Liver (tissue), 9 donors: Measurements from ENCODE around the gene FOXRED1. TPM values are rescaled to one million over a fixed set of nuclear protein-coding genes. Genes with fewer than 3 reads are reported as not detected.

Experiments used
- DNase-seq: peaks from one replicate; pipeline ENCODE4 v3.0.0-alpha.2; 2017; ENCODE audit warnings: low spot score
- H3K27ac ChIP-seq, 2 donors: one replicate each; pipeline ENCODE4 v1.7.0; 2013; ENCODE audit warnings: inconsistent platforms in 2 of 2, low read length in 2 of 2, control low read depth in 1 of 2, low read depth in 1 of 2, mild to moderate bottlenecking in 1 of 2
- H3K27me3 ChIP-seq, 4 donors: one replicate each; pipeline versions ENCODE4 v1.6.1 to v1.7.0; 2013; ENCODE audit warnings: low read length in 3 of 4, inconsistent platforms in 1 of 4, mild to moderate bottlenecking in 1 of 4, moderate library complexity in 1 of 4; ENCODE audit not compliant: control insufficient read depth in 4 of 4, insufficient read depth in 4 of 4
- H3K36me3 ChIP-seq, 4 donors: one replicate each; pipeline versions ENCODE4 v1.6.1 to v1.7.0; 2013; ENCODE audit warnings: low read length in 3 of 4, mild to moderate bottlenecking in 3 of 4, low read depth in 1 of 4, moderate library complexity in 1 of 4; ENCODE audit not compliant: control insufficient read depth in 4 of 4, insufficient read depth in 3 of 4
- H3K4me1 ChIP-seq, 4 donors: one replicate each; pipeline versions ENCODE4 v1.6.1 to v1.7.0; 2013; ENCODE audit warnings: low read length in 3 of 4, mild to moderate bottlenecking in 3 of 4, moderate library complexity in 1 of 4; ENCODE audit not compliant: control insufficient read depth in 4 of 4, insufficient read depth in 4 of 4
- H3K4me3 ChIP-seq, 3 donors: one replicate each; pipeline versions ENCODE4 v1.6.1 to v1.7.0; 2013; ENCODE audit warnings: low read length in 3 of 3, control low read depth in 1 of 3, low read depth in 1 of 3, mild to moderate bottlenecking in 1 of 3
- H3K9ac ChIP-seq, 2 donors: one replicate each; pipeline ENCODE4 v1.7.0; 2013; ENCODE audit warnings: low read length in 2 of 2, mild to moderate bottlenecking in 2 of 2, moderate library complexity in 2 of 2, control low read depth in 1 of 2, low read depth in 1 of 2
- H3K9me3 ChIP-seq, 4 donors: one replicate each; pipeline versions ENCODE4 v1.6.1 to v1.7.0; 2013; ENCODE audit warnings: low read length in 3 of 4; ENCODE audit not compliant: control insufficient read depth in 4 of 4
- CTCF ChIP-seq: fragments of 150-350 bp; IDR thresholded peaks from 2 replicates; pipeline ENCODE4 v1.5.1; 2017; ENCODE audit warnings: improper control_type of control experiment, low read depth, low read length; ENCODE audit not compliant: missing input control
- EGR1 ChIP-seq, 2 donors: IDR thresholded peaks; 2 replicates each; pipeline ENCODE4 v1.6.1; 2016 to 2018; ENCODE audit warnings: antibody characterized with exemption in 2 of 2, low read depth in 2 of 2
- FOXA1 ChIP-seq: IDR thresholded peaks from 2 replicates; pipeline ENCODE4 v1.6.1; 2016; ENCODE audit warnings: antibody characterized with exemption
- FOXA2 ChIP-seq: IDR thresholded peaks from 2 replicates; pipeline ENCODE4 v1.6.1; 2016; ENCODE audit warnings: antibody characterized with exemption
- HNF4A ChIP-seq, 2 donors: conservative IDR thresholded peaks; 2 replicates each; pipeline ENCODE4 v1.6.1; 2016; ENCODE audit warnings: antibody characterized with exemption in 2 of 2, mild to moderate bottlenecking in 2 of 2
- JUND ChIP-seq, 2 donors: IDR thresholded peaks; 2 replicates each; pipeline ENCODE4 v1.6.1; 2016; ENCODE audit warnings: antibody characterized with exemption in 2 of 2
- RAD21 ChIP-seq, 2 donors: IDR thresholded peaks; 2 replicates each; pipeline ENCODE4 v1.6.1; 2016; ENCODE audit warnings: antibody characterized with exemption in 2 of 2, mild to moderate bottlenecking in 2 of 2
- RXRA ChIP-seq, 2 donors: IDR thresholded peaks; 2 replicates each; pipeline ENCODE4 v1.6.1; 2017 to 2018; ENCODE audit warnings: antibody characterized with exemption in 2 of 2, mild to moderate bottlenecking in 1 of 2
- SP1 ChIP-seq: IDR thresholded peaks from 2 replicates; pipeline ENCODE4 v1.6.1; 2018; ENCODE audit warnings: antibody characterized with exemption, mild to moderate bottlenecking
- YY1 ChIP-seq: IDR thresholded peaks from 2 replicates; pipeline ENCODE4 v1.6.1; 2016; ENCODE audit warnings: antibody characterized with exemption, mild to moderate bottlenecking
- ZBTB33 ChIP-seq: IDR thresholded peaks from 2 replicates; pipeline ENCODE4 v1.6.1; 2016; ENCODE audit warnings: antibody characterized with exemption
- WGBS: extraction: QIAGEN DNeasy Blood & Tissue Kit; methylation state at CpG from one replicate; pipeline ENCODE4 v1.1.7; 2013; 5-methylcytosine and 5-hydroxymethylcytosine counted together
- polyA plus RNA-seq, 2 donors: library from polyadenylated mRNA; stranded (reverse) in 1 of 2; unstranded in 1 of 2; fragments of 200-250 nt in 1 of 2; fragments of >200 nt in 1 of 2; fragmentation: Nextera tagmentation in 1 of 2; extraction: Ambion mirVana in 1 of 2; gene quantifications; one replicate each; pipeline versions ENCODE4 v1.2.1 to v1.2.3, GENCODE V29; 2013 to 2015
- total RNA-seq, 2 donors: library from RNA; depleted of rRNA; stranded (reverse); fragments of >200 nt; gene quantifications; one replicate each; pipeline ENCODE4 v1.2.3, GENCODE V29; 2014
- TF ChIP-seq, protein P1 (sequence below): IDR thresholded peaks from 2 replicates; pipeline ENCODE4 v1.6.1; 2016; ENCODE audit warnings: antibody characterized with exemption
- TF ChIP-seq, protein P2 (sequence below): IDR thresholded peaks from 2 replicates; pipeline ENCODE4 v1.6.1; 2016; ENCODE audit warnings: antibody characterized with exemption
- TF ChIP-seq, protein P3 (sequence below): IDR thresholded peaks from 2 replicates; pipeline ENCODE4 v1.6.1; 2016; ENCODE audit warnings: antibody characterized with exemption, mild to moderate bottlenecking
- donor health status: healthy.
- donor health status: healthy.
- donor health status: healthy.
- donor health status: healthy.
- donor health status: healthy.

The FOXRED1 gene
- total and polyA plus RNA-seq, 4 donors: 24.0 to 38.9 (median 29.8) TPM

- peak overlapping the region in 1 of 2 donors; percentile 10 for H3K27ac ChIP-seq
- TF ChIP-seq HNF4A (conservative IDR thresholded peaks at IDR 0.05): no peak
- no peak for TF ChIP-seq ZBTB33
- TF ChIP-seq FOXA1: no peak
- TF ChIP-seq RAD21 (IDR thresholded peaks at IDR 0.05): no peak
- TF ChIP-seq, protein P1, sequence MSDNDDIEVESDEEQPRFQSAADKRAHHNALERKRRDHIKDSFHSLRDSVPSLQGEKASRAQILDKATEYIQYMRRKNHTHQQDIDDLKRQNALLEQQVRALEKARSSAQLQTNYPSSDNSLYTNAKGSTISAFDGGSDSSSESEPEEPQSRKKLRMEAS: no peak
- TF ChIP-seq YY1: no peak
- TF ChIP-seq JUND (IDR thresholded peaks at IDR 0.05): no peak
- no peak for TF ChIP-seq RXRA (IDR thresholded peaks at IDR 0.05)
- TF ChIP-seq, protein P2, sequence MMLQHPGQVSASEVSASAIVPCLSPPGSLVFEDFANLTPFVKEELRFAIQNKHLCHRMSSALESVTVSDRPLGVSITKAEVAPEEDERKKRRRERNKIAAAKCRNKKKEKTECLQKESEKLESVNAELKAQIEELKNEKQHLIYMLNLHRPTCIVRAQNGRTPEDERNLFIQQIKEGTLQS: no peak
- no peak for TF ChIP-seq CTCF
- no peak for TF ChIP-seq EGR1 (IDR thresholded peaks at IDR 0.05; ENCODE audit: low read depth in 2 of 2)
- peaks cover 0 to 3% (median under 1%) of the 10 kb centered on the region in 4 donors for H3K36me3 ChIP-seq
- H3K9me3 ChIP-seq: no peaks in the 10 kb centered on the region
- no peaks in the 10 kb centered on the region for H3K27me3 ChIP-seq
- WGBS: 83% methylated on average over 14 of the region's 14 CpGs
- no peak overlapping the region for H3K4me3 ChIP-seq
- H3K9ac ChIP-seq: no peak overlapping the region
- H3K4me1 ChIP-seq: peaks cover 0 to 6% (median 2%) of the 10 kb centered on the region in 4 donors
- DNase-seq: no peak
These were observed 42.7 kb downstream of the FOXRED1 start for GRCh38 chr11:126311401-126312291.

DNA sequence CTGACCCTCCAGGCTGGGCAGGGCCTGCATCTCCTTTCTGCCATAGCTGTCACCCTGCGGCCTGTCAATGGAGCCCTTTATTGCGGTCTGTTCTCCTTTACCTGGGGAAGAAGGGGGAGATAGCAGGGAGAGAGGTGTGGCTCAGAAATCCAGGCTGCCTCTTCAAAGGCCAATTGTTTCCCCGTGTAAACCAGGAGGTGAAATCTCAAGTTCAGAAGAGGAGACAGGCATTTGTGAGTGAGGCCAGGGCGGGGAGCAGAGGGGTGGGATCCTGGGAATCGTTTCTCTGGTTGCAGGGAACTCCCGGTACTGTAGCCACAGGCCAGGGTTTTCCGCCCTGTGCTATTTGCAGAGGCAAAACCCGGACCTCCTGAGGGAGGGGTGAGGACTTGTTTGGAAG lies 44.0 kb downstream of the FOXRED1 start:
- H3K9ac ChIP-seq: no peak overlapping the region
- no peak overlapping the region for H3K27ac ChIP-seq
- no peak for DNase-seq
- H3K36me3 ChIP-seq: peaks cover 0 to 3% (median under 1%) of the 10 kb centered on the region in 4 donors
- WGBS: 88% methylated on average over 8 of the region's 8 CpGs
- no peak overlapping the region for H3K4me3 ChIP-seq
- H3K27me3 ChIP-seq: no peaks in the 10 kb centered on the region
- TF ChIP-seq RAD21 (IDR thresholded peaks at IDR 0.05) (no peak), EGR1 (IDR thresholded peaks at IDR 0.05; ENCODE audit: low read depth in 2 of 2) (no peak)
- TF ChIP-seq, protein P1: no peak
- H3K4me1 ChIP-seq: peaks cover 0 to 6% (median 2%) of the 10 kb centered on the region in 4 donors
- no peaks in the 10 kb centered on the region for H3K9me3 ChIP-seq

DNA sequence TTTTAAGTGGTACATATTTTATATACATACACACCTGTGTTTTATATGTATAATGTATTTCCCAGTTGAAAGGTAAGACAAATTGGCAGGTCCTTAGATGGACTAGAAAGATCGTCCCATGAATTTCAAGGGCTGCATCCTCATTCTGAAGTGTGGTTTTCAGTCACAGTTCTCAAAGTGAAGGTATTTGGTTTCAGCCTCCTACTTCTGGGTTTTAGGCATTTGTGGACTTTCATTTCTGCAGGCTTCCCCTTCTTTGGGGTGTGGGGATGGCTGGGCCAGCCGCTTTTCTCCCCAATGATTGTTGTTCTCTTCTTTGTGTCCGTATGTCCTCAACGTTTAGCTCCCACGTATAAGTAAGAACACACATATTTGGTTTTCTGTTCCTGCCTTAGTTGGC lies 44.9 kb downstream of the FOXRED1 start:
- no peak overlapping the region for H3K9ac ChIP-seq
- H3K4me3 ChIP-seq: no peak overlapping the region
- peaks cover 0 to 3% (median under 1%) of the 10 kb centered on the region in 4 donors for H3K36me3 ChIP-seq
- H3K27me3 ChIP-seq: no peaks in the 10 kb centered on the region
- WGBS: 93% methylated on average over 5 of the region's 5 CpGs
- peaks cover 0 to 7% (median 2%) of the 10 kb centered on the region in 4 donors for H3K4me1 ChIP-seq
- no peak for TF ChIP-seq SP1
- no peak for TF ChIP-seq FOXA2
- TF ChIP-seq, protein P3, sequence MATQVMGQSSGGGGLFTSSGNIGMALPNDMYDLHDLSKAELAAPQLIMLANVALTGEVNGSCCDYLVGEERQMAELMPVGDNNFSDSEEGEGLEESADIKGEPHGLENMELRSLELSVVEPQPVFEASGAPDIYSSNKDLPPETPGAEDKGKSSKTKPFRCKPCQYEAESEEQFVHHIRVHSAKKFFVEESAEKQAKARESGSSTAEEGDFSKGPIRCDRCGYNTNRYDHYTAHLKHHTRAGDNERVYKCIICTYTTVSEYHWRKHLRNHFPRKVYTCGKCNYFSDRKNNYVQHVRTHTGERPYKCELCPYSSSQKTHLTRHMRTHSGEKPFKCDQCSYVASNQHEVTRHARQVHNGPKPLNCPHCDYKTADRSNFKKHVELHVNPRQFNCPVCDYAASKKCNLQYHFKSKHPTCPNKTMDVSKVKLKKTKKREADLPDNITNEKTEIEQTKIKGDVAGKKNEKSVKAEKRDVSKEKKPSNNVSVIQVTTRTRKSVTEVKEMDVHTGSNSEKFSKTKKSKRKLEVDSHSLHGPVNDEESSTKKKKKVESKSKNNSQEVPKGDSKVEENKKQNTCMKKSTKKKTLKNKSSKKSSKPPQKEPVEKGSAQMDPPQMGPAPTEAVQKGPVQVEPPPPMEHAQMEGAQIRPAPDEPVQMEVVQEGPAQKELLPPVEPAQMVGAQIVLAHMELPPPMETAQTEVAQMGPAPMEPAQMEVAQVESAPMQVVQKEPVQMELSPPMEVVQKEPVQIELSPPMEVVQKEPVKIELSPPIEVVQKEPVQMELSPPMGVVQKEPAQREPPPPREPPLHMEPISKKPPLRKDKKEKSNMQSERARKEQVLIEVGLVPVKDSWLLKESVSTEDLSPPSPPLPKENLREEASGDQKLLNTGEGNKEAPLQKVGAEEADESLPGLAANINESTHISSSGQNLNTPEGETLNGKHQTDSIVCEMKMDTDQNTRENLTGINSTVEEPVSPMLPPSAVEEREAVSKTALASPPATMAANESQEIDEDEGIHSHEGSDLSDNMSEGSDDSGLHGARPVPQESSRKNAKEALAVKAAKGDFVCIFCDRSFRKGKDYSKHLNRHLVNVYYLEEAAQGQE: no peak
- TF ChIP-seq RXRA (IDR thresholded peaks at IDR 0.05): no peak
- H3K27ac ChIP-seq: no peak overlapping the region
- H3K9me3 ChIP-seq: no peaks in the 10 kb centered on the region
- DNase-seq: no peak
